PC-3 (cell line): Measurements from ENCODE around the gene LGI4.

Experiments
- EZH2 ChIP-seq: fragments of 300-600 bp; sonication (generic); IDR thresholded peaks from one replicate; pipeline ENCODE4 v1.6.1; 2017; ENCODE audit warnings: antibody characterized with exemption, mild to moderate bottlenecking, low read length; ENCODE audit not compliant: unreplicated experiment
- EZH2phosphoT487 ChIP-seq: fragments of 300-600 bp; sonication (generic); IDR thresholded peaks from 2 replicates; pipeline ENCODE4 v1.6.1; 2018; ENCODE audit warnings: mild to moderate bottlenecking, antibody characterized with exemption, low read length, borderline replicate concordance
- TF ChIP-seq, protein P1 (sequence below): fragments of 300-600 bp; sonication (generic); conservative IDR thresholded peaks from 2 replicates; pipeline ENCODE4 v1.5.1; 2017; ENCODE audit warnings: antibody characterized with exemption, low read depth, mild to moderate bottlenecking, low read length

DNA sequence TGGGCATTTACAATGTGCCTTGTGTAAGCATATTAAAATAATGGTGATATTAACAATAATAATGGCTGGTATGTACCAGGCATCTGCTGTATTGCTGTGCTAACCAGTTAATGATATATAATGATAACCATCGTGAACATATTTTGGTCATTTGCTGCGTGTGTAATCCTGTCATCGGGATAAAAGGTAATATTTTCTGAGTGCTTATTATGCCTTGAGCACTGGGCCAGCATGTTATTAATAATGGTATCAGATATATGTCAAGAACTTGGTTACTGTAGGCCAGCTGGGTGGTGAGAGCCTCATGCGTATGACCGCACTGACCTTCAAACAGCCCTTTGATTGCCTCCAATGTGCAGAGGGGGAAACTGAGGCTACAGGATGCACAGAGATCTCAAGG, 41.4 kb downstream of the LGI4 start:
- TF ChIP-seq, protein P1, sequence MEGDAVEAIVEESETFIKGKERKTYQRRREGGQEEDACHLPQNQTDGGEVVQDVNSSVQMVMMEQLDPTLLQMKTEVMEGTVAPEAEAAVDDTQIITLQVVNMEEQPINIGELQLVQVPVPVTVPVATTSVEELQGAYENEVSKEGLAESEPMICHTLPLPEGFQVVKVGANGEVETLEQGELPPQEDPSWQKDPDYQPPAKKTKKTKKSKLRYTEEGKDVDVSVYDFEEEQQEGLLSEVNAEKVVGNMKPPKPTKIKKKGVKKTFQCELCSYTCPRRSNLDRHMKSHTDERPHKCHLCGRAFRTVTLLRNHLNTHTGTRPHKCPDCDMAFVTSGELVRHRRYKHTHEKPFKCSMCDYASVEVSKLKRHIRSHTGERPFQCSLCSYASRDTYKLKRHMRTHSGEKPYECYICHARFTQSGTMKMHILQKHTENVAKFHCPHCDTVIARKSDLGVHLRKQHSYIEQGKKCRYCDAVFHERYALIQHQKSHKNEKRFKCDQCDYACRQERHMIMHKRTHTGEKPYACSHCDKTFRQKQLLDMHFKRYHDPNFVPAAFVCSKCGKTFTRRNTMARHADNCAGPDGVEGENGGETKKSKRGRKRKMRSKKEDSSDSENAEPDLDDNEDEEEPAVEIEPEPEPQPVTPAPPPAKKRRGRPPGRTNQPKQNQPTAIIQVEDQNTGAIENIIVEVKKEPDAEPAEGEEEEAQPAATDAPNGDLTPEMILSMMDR, result no peak
- TF ChIP-seq EZH2, result no peak
- TF ChIP-seq EZH2phosphoT487, result no peak
